ENCODE results near the gene CCBE1. TPM values are rescaled to one million over a fixed set of nuclear protein-coding genes. Genes with fewer than 3 reads are reported as not detected.

Gene CCBE1
- total RNA-seq, 1 donor from 2014 or later: 0.75 TPM

GRCh38 chr18:59570796-59571195 is 126.4 kb downstream of the CCBE1 start:
- DNase-seq (ENCODE audit: low spot score): no peak

DNA sequence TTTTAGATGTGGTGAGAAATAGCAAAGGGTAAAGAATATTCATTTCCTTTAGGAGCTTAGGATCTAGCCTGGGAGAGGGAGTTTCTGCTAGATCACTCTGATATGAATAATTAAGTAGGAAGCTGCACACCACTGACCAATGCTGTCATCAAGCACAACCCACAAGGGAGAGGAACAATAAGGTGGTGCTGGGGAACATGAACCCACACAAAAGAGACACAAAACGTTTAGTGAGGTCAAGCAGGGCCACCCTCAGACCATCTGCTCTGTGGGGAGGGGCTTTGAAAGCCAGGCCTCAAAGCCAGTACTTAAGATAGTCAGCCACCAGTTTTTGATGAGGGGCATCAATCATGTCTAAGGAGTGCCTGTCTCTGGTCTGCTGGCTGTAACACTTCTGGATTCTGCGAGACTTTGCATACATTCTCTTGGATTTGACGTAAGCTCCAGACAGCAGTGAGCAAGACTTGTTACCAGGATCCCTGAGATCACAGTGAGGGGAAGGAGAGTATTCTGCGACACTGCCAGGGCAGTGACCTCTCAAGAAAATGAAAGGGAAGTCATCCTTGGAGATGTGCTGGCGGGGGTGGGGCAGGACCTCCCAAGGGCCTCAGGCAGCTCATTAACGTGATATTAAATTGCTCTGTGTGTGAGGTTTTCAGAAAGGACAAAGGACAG is 127.0 kb downstream of the CCBE1 start:
- DNase-seq (ENCODE audit: low spot score): no peak

- no peak for DNase-seq (ENCODE audit: low spot score)
These were observed 127.8 kb downstream of the CCBE1 start for GRCh38 chr18:59569390-59569791.

GRCh38 chr18:59567431-59567830 is 129.8 kb downstream of the CCBE1 start:
- DNase-seq (ENCODE audit: low spot score): no peak

DNA sequence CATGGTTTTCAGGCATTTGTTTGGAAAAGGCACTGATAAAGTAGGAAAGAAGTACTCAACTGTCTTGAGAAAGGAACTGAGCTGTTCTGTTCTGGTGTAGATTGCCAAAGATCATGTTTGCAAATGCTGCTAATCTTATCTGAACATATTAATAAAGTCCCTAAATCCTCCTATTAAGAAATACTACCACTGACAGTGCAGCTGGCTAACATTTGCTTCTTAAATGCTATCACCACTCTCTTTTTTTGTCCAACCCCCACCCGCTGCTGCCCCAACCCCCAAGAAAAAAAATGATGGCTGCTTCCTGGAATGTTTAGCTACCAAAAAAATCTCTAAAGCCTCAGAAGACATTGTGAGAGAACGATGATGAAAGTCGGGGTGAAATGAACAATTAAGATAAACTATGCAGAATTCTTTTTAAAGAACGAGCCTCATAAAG is 130.7 kb downstream of the CCBE1 start:
- peak; percentile 21 for DNase-seq (ENCODE audit: low spot score)

- no peak for DNase-seq (ENCODE audit: low spot score)
These were observed 131.3 kb downstream of the CCBE1 start for GRCh38 chr18:59565957-59566356.

DNA sequence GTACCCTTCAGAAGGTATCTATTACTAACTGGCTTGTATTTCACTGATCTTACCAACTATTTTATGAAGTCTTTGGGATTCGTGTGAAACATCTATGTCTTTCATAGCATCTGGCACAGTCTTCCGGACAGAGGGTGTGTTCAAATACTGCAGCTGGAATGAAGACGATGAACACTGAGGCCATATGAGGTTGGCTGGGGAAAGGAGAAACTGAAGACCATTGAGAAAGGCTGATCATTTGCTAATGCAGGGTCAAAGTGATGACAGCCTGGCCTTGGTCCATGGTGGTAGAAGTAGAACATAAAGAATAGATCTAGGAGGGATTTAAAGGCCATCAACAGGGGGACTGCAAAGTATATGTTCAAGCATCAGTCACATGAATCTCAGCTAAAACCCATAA is 132.7 kb downstream of the CCBE1 start:
- DNase-seq (ENCODE audit: low spot score): no peak

- DNase-seq (ENCODE audit: low spot score): no peak
These were observed 133.9 kb downstream of the CCBE1 start for GRCh38 chr18:59563176-59563785.

GRCh38 chr18:59562751-59563150 is 134.5 kb downstream of the CCBE1 start:
- DNase-seq (ENCODE audit: low spot score): no peak

GRCh38 chr18:59561612-59562011 is 135.6 kb downstream of the CCBE1 start:
- no peak for DNase-seq (ENCODE audit: low spot score)

DNA sequence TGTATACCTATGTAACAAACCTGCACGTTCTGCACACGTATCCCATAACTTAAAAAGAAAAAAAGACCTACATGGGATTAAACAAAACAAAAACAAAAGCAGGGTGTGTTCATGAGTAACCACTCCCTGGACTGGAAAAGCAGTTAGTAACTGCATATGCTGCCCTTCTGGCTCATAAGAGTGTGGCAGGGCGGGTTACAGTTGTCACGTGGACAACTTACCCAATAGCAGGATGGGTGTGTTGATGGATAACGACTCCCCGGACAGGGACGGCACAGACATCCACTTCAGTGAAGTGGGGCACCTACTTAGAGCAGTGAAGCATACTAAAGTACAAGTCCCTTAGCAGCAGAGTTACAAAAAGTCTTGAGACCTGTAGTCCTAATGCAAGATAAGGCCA is 136.7 kb downstream of the CCBE1 start:
- no peak for DNase-seq (ENCODE audit: low spot score)

- DNase-seq (ENCODE audit: low spot score): no peak
These were observed 137.7 kb downstream of the CCBE1 start for GRCh38 chr18:59559528-59559927.

DNA sequence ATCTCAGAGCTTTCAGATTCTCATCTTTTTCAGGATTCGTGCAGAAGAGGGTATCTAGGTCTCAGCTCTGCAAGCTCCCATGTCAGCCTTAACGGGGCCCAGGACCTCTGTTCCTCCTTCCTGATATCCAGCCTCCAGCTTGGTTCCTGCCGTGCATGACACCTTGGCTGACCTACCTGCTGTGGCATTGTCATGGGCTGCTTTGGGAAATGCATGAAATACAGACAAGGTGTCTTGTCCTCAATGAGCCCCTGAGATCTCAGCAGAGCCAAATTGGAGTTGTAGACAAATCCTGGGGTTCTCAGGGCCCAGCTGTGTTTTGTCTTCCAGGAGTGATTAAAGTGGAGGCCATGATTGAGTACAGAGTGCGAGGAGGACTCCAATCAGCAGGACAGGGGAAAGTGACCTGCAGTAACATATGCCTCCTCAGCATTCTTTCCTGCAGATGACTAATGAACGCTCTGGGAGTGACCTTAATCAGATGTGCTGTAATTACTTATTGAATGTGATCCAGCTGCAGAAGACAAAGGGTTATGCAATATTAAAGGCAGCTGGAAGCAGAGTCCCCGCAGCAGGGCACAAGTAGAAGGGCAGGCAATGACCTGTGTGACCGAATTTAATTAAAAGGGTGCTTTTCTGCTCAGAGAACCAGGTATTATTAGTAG is 141.1 kb downstream of the CCBE1 start:
- no peak for DNase-seq (ENCODE audit: low spot score)

- DNase-seq (ENCODE audit: low spot score): no peak
These were observed 142.4 kb downstream of the CCBE1 start for GRCh38 chr18:59554796-59555335.

- DNase-seq (ENCODE audit: low spot score): no peak
These were observed 143.9 kb downstream of the CCBE1 start for GRCh38 chr18:59553273-59553870.

DNA sequence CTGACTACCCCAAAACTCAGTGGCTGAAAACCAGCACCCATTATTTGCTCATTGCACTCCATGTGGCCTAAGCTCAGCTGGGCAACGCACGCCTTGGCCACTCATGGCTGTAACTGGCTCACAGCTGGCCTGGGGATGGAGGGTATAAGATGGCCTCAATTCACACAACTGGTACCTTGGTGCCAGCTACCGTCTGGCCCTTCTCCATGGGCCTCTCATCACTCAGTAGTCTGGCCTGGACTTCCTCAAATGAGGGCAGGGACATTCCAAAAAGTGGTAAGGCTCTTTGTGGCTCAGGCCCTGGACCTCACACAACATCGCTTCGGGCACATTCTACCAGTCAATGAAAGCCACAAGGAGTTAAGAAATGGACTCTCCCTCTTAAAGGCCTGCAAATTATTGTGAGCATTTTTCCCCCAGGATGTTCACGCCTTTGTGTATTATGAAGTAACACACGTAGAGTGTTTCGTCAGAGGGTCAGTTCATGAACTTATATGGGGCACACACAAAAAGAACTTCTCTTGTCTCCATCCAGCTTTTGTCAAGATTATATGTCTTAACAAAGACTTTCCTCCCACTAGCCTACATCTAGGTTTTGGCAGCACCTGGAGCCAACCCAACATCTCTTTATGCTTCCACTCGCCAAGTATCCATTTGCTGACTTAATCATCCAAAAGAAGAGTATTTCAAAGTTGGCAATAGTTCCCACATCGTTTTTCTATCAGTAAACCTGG is 145.2 kb downstream of the CCBE1 start:
- DNase-seq (ENCODE audit: low spot score): no peak

DNA sequence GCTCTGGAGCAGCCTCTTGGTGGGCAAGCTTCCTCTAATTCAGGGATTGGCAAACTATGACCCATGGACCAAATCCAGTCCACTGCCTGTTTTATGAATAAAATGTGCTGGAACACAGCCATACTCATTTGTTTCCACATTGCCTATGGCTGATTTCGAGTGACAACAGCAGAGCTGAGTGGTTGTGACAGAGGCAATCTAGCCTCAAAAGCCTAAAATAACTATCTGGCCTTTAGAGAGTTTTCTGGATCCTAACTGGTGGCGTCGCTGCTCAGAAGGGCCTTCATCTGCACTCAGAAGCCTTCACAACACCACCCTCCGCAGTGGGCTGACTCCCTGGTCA is 147.1 kb downstream of the CCBE1 start:
- no peak for DNase-seq (ENCODE audit: low spot score)

DNA sequence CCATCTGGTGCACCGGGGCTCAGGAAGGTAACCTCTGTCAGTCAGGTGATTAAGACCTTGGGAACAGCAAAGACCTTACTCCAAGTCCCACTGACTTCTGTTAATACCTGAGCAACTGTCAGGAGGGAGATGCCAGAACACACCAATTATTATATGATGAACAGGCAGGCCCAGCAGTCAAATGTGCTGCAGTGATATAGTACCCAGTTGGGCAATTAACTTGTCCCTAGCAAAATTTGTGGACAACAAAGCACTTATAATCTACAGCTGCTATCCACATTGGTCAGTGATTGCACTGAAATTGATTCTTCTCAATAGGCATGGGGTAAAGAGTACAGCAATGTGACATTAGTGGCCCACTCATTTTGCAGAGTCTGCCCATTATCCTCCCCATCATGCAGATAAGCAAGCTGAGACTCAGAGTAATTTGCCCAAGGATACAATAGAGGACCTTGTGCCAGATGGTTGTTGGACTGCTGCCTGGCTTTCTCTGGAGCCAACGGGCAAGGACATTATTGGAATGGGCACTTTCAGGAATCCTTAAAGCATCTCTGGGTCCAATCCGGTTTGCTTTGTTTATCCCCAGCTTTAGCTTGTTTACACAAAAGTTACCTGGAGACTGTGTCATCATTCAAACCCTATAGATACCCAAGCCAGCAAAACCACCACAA is 147.6 kb downstream of the CCBE1 start:
- no peak for DNase-seq (ENCODE audit: low spot score)

DNA sequence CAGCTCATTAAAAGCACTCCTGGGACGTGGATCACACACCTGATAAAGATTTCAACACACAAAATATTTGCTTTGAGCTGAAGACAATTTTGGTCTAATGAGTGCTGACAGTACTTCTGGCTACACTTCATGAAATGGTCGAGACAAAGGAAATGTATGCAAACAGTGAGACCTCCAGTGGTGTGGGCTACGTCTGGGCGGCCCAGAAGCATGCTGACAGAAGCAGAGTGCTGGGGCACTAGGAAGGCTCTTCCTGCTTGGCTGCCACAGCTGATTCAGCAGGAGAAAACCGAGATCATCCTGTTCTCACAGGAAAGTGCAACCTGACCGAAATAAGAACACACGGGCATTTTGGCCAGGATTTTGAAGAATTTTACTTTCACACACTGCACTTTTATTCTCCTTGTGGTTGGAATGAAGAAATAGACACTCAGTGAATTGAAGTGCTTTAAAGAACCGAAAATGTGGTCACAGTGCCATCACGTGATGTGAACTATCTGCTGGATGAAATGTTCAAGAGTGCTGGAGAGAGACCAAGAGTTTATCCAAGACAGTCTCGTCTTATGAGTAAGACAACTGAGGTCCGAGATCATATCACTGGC is 149.5 kb downstream of the CCBE1 start:
- no peak for DNase-seq (ENCODE audit: low spot score)

DNA sequence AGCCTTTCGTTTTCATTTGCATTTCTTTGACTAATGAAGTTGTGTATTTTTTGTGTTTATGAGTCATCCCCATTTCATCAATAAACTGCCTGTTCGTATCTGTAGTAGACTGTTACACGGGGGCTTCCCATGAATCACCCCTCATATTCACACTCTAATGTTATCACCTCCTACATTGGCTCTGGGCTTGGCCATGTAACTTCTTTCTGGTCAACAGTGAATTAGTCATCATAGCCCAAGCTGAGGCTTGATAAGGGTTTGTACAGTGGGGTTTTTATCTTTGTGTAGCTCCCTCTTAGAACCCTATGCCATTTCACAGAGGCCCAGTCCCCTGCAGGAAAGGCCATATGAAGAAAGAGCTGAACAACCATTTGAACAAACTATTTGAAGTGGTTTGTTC is 151.0 kb downstream of the CCBE1 start:
- no peak for DNase-seq (ENCODE audit: low spot score)

GRCh38 chr18:59540780-59541179 is 156.4 kb downstream of the CCBE1 start:
- DNase-seq (ENCODE audit: low spot score): no peak
